Stimulated activated CD4-positive, alpha-beta T cell treated with anti-CD3 and anti-CD28 coated beads, Interleukin-4, amount 100 ng/mL, for 48 hours (primary cell): ENCODE measurements around the gene PTH2.
"Not testable (repeated sequence)": the region's sequence is repeated elsewhere in the genome, so short reads cannot be mapped to it uniquely, and the experiment has no call there.

Experiments
- DNase-seq, 2 donors: peaks; one replicate each; pipeline ENCODE4 v3.0.0-alpha.2; 2020; ENCODE audit warnings: low read depth in 2 of 2

Gene PTH2

DNA sequence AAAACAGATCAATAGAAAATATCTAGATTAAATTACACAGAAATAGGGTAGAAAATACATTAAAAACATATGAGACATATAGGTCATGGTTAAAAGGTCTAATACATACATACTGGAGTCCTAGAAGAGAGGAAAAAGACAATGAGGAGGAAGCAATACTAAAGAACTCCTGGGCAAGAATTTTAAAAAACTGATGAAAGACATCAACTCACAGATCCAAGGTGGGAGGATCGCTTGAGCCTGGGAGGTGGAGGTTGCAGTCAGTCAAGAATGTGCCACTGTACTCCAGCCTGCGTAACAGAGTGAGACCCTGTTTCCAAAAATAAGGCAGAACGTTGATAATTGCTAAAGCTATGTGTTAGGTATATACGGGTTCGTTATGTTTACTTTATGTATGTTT is 40.6 kb downstream of the PTH2 start:
- no peak for DNase-seq

DNA sequence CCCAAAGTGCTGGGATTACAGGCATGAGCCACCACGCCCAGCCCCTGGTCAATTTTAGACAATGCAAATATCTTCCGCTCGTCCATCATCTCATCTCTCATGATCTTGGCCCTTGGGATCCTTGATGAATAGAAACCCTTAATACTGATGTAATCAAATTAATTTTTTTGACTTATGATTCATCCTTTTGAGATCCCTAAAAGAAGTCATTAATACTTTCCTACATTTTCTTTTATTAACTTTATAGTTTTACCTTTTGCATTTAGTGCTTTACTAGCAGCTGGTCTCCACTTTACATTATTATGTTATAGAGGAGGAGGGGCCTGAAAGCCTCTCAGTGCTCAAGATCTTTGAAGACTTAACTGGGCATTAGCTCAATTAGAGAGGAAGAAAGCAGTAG is 42.9 kb downstream of the PTH2 start:
- no peak for DNase-seq

DNA sequence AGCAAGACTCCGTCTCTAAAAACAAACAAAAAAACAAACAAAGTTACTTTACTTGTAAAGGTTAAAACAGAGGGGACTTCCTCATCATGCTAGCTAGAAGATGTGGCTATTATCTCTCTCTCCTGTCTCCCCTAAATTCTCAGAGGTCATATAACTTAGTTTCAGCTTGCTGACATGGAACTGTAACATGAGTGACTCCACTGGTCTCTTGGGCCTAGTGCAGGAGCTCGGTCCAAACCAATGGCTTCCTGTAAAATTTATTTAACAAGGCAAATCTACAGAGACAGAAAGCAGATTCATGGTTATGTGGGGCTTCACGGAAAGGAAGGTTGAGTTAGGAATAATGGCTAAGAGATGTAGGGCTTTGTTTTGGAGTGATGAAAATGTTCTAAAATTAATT is 44.7 kb downstream of the PTH2 start:
- no peak for DNase-seq

DNA sequence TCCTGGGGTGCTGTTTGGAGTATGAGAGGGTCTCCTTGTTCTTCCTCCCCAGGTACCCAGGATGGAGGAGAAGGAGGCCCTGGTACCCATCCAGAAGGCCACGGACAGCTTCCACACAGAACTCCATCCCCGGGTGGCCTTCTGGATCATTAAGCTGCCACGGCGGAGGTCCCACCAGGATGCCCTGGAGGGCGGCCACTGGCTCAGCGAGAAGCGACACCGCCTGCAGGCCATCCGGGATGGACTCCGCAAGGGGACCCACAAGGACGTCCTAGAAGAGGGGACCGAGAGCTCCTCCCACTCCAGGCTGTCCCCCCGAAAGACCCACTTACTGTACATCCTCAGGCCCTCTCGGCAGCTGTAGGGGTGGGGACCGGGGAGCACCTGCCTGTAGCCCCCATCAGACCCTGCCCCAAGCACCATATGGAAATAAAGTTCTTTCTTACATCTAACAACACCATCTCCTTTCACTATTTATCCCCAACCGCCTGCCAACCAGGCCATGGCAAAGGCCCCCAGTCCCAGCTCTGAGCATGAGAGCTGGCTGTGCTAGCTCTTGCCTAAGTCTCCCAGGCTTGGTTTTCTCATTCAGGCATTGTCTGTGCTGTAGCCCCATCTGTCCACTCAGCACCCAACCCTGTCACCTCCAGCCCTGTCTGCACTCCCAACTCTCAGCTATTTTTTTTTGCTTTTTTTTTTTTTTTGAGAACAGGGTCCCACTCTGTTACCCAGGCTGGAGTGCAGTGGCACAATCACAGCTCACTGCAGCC is 48.4 kb downstream of the PTH2 start:
- DNase-seq = no peak

DNA sequence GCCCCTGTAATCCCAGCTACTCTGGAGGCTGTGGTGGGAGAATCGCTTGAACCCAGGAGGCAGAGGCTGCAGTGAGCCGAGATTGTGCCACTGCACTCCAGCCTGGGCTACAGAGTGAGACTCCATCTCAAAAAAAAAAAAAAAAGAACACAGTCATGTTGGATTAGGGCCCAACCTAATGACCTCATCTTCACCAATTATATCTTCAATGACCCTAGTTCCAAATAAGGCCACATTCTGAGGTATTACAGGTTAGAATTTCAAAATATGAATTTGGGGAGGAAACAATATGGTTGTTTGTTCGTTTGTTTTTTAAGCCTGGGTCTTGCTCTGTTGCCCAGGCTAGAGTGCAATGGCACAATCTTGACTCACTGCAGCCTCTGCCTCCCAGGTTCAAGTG is 50.1 kb downstream of the PTH2 start:
- DNase-seq = not testable (repeated sequence)
